ENCODE measurements around the gene CEND1. TPM values are rescaled to one million over a fixed set of nuclear protein-coding genes. Genes with fewer than 3 reads are reported as not detected.
A peak's percentile ranks its signal among the peaks of the same experiment; 100 is the strongest.

Gene CEND1
- total and polyA plus RNA-seq, 2 of the 13 experiments (the other 11 are each of a cell fraction or from before 2014, with no cell fraction given): not detected

GRCh38 chr11:819129-819931 lies 29.4 kb upstream of the CEND1 start (continued):
- TF ChIP-seq AGO2 (optimal IDR thresholded peaks at IDR 0.05; ENCODE audit: low read depth, low read length): peak; percentile 32
- TF ChIP-seq DRAP1 (CRISPR knock-in tag; IDR thresholded peaks at IDR 0.05): peak; percentile 97
- TF ChIP-seq ZFP91 (CRISPR knock-in tag; IDR thresholded peaks at IDR 0.05; ENCODE audit: borderline replicate concordance): peak; percentile 86; the same call in 1 of the 2 replicates
- peak; percentile 44; the same call in 1 of the 2 replicates for TF ChIP-seq ZSCAN21 (CRISPR knock-in tag; IDR thresholded peaks at IDR 0.05; ENCODE audit: borderline replicate concordance)
- TF ChIP-seq SYNCRIP (IDR thresholded peaks at IDR 0.05; ENCODE audit: insufficient read depth, low read depth, low read length): no peak
- 0 out of 2 replicates have a peak, but pooled peaks have one; percentile 43 for TF ChIP-seq TBX2 (CRISPR knock-in tag; IDR thresholded peaks at IDR 0.05; ENCODE audit: borderline replicate concordance)
- peak; percentile 49; the same call in 1 of the 2 replicates for TF ChIP-seq ZNF558 (CRISPR knock-in tag; IDR thresholded peaks at IDR 0.05; ENCODE audit: borderline replicate concordance)
- TF ChIP-seq HOXD1 (CRISPR knock-in tag; IDR thresholded peaks at IDR 0.05): 0 out of 2 replicates have a peak, but pooled peaks have one; percentile 67
- peak; percentile 49; the same call in 1 of the 2 replicates for TF ChIP-seq GATA4 (IDR thresholded peaks at IDR 0.05; ENCODE audit: borderline replicate concordance, low read depth)
- TF ChIP-seq ZNF589 (CRISPR knock-in tag; conservative IDR thresholded peaks at IDR 0.05): 0 out of 2 replicates have a peak, but pooled peaks have one; percentile 3
- no peak for TF ChIP-seq CSRNP2 (CRISPR knock-in tag; conservative IDR thresholded peaks at IDR 0.05; ENCODE audit: low read depth)
- TF ChIP-seq FIP1L1 (IDR thresholded peaks at IDR 0.05; ENCODE audit: borderline replicate concordance, insufficient read depth, low read depth, low read length): no peak
- peak; percentile 7; the same call in 1 of the 2 replicates for TF ChIP-seq ZNF605 (CRISPR knock-in tag; IDR thresholded peaks at IDR 0.05)
- TF ChIP-seq REPIN1 (CRISPR knock-in tag; IDR thresholded peaks at IDR 0.05; ENCODE audit: borderline replicate concordance, low read depth): peak; percentile 59; the same call in 1 of the 2 replicates
- no peak for TF ChIP-seq GFI1 (CRISPR knock-in tag; IDR thresholded peaks at IDR 0.05; ENCODE audit: borderline replicate concordance)
- 0 out of 2 replicates have a peak, but pooled peaks have one; percentile 3 for TF ChIP-seq ZBTB42 (CRISPR knock-in tag; IDR thresholded peaks at IDR 0.05)
- TF ChIP-seq BCL3 (CRISPR knock-in tag; IDR thresholded peaks at IDR 0.05): peak; percentile 67; the same call in 1 of the 2 replicates
- TF ChIP-seq SNAPC2 (CRISPR knock-in tag; IDR thresholded peaks at IDR 0.05): 0 out of 2 replicates have a peak, but pooled peaks have one; percentile 47
- TF ChIP-seq ZNF546 (CRISPR knock-in tag; conservative IDR thresholded peaks at IDR 0.05): peak; percentile 59; the same call in 1 of the 2 replicates
- TF ChIP-seq ARNT2 (CRISPR knock-in tag; IDR thresholded peaks at IDR 0.05; ENCODE audit: low read depth): peak; percentile 69; the same call in 1 of the 2 replicates
- TF ChIP-seq HNF1B (CRISPR knock-in tag; IDR thresholded peaks at IDR 0.05): peak; percentile 42

Data from HepG2 (cell line).